ENCODE data around the gene ZEB2.

GRCh38 chr2:144441711-144442141 is 78.2 kb downstream of the ZEB2 start:
- TF ChIP-seq CTCF (IDR thresholded peaks at IDR 0.05; ENCODE audit: low read depth, low read length, missing input control) (no peak), YY1 (IDR thresholded peaks at IDR 0.05) (no peak), ATF3 (IDR thresholded peaks at IDR 0.05) (no peak), MAX (IDR thresholded peaks at IDR 0.05) (no peak), RXRA (IDR thresholded peaks at IDR 0.05) (no peak), TAF1 (conservative IDR thresholded peaks at IDR 0.05) (no peak), RAD21 (IDR thresholded peaks at IDR 0.05) (no peak), REST (IDR thresholded peaks at IDR 0.05) (no peak), FOXA2 (IDR thresholded peaks at IDR 0.05) (no peak), JUND (IDR thresholded peaks at IDR 0.05) (no peak), ZBTB33 (IDR thresholded peaks at IDR 0.05) (no peak), FOXA1 (IDR thresholded peaks at IDR 0.05) (no peak), GABPA (IDR thresholded peaks at IDR 0.05 in 1 of 2, conservative IDR thresholded peaks at IDR 0.05 in 1 of 2) (no peak)
